ENCODE data around the gene DNMT3B.

- TF ChIP-seq CTCF (IDR thresholded peaks at IDR 0.05) (no peak), POLR2A (IDR thresholded peaks at IDR 0.05) (no peak)
These were observed 60.0 kb downstream of the DNMT3B start for GRCh38 chr20:32822225-32822624.

Measured in adrenal gland (tissue), 5 donors.